HG02642 (cell line): Measurements from ENCODE around the gene BZW1.
A peak's percentile ranks its signal among the peaks of the same experiment; 100 is the strongest.

ENCODE experiments used
- ATAC-seq: cut with Tn5 transposase; IDR thresholded peaks from one replicate; pipeline ENCODE4 v1.9.1; 2021; ENCODE audit warnings: mild to moderate bottlenecking; ENCODE audit not compliant: unreplicated experiment, poor library complexity

BZW1 gene

GRCh38 chr2:200811333-200812121, at the start of gene BZW1:
TSS of gene BZW1 (plus strand) at chr2:200811910. CDS start at chr2:200813218, 1,308 bp downstream.
- ATAC-seq, result peak; percentile 78

DNA sequence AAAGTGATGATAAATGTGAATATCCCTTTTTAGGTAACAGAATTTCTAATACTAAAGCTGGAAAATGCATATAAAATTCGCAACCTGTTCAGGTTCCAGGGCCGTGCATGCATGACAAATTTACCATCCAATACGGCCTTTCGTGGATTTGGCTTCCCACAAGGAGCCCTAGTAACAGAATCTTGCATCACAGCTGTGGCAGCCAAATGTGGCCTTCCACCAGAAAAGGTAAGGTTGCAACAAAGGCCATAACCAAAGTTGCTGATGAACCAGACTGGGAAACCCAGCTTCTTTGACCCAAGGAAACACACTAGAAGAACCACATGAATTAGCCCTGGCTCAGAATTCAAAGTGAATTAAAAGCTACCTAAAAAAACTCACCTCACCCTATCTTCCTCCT, 49.6 kb upstream of the BZW1 start:
- no peak for ATAC-seq

DNA sequence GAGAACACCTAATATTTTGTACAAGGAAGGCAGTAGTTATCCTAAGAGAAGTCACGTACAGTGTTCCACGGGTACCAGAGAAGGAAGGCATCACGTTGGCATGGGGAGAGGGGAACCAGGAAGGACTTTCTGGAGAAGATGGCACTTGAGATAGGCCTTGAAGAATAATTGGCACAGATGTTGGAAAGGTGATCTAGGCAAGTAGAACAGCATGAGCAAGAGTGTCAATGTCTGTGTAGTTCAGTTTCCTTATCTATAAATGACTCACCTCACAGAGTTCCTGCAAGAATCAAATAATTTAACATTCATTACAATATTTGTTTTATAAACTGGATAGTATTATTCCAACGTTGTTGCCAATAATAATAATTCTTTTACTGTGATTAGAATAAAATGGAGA, 48.3 kb upstream of the BZW1 start:
- no peak for ATAC-seq

GRCh38 chr2:200765139-200765951, 46.4 kb upstream of the BZW1 start:
- peak; percentile 48 for ATAC-seq

DNA sequence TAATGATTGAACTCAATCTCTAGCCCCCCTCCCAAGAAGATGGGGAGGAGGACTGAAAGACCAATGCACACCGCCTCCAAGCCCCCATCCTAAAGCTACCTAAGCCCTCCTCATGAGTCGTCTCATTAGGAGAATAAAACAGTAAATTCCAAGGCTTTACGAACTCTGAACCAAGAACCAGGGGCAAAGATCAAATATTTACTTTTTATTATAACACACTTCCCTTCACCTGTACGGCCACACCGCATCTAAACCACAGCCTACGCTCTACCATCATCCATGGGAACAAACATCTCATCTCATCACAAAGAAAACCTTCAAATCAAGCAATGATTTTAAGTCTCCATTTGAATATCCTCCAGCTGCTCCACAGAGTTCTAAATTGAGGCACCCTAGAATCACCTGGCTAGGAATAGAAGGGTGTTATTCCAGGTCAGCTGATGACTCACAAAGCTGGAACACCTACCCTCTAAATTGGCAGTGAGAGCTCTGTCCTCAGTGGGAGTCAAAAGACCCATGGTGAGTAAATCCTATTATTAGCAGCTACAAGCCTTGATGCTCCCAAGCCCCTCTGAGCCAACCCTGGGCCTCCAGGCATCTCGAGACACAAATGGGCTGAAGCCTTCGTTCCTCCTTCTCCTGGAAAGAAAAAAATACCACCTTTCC, 45.6 kb upstream of the BZW1 start:
- ATAC-seq, result no peak

DNA sequence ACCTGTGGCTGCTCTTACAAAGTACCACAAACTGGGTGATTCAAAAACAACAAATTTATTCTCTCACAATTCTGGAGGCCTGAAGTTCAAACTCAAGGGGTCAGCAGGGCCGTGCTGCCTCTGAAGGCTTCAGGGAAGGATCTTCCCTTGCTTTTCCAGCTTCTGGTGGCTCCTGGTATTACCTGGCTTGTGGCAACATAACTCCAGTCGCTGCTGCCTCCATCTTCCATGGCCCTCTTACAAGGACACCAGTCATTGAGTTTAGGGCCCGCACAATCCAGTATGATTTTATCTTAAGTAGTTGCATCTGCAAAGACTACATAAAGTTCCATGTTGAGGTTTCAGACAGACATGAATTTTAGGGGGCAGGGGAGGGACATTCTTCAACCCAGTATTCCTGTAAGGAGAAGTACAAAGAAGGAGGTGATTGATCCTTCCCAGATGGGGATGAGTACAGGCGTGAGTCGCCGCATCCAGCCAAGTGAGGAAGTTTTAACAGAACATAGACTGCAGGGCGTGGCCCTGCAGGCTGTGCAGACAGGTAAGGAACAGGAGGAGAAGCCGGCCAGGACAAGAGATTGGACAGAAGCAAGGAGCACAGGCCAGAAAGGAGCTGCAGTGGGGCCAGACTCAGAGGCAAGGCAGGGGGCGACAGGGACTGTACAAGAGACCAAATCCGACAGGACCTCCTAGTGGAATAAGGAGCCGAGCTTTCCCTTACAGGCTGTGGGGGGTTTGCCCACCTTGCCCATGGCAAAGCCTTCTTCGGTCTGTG, 44.4 kb upstream of the BZW1 start:
- ATAC-seq, result no peak

DNA sequence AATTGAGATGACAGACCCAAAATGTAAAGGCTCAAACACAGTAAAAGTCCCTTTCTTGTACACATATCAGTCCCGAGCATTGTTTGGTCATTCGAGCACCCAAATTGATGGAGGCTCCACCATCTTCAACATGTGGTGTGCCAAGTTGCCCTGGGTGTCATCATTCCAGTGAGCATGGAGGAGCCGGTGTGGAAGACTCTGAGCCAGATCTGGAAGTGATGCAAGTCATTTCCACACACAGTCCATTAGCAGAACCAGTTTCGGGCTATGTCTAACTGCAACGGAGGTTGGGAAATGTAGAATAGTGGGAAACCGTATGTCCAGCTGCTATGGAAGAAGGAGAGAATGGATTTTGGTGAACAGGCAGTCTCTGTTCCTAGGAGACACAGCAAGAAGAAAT, 40.9 kb upstream of the BZW1 start:
- no peak for ATAC-seq

GRCh38 chr2:200772620-200773019, 39.1 kb upstream of the BZW1 start:
- no peak for ATAC-seq

- no peak for ATAC-seq
Observed at GRCh38 chr2:200773083-200773482, 38.6 kb upstream of the BZW1 start.

GRCh38 chr2:200774920-200775319, 36.8 kb upstream of the BZW1 start:
- ATAC-seq, result no peak

GRCh38 chr2:200777275-200777674, 34.4 kb upstream of the BZW1 start:
- ATAC-seq, result no peak

GRCh38 chr2:200778038-200778437, 33.7 kb upstream of the BZW1 start:
- no peak for ATAC-seq

- no peak for ATAC-seq
Observed at GRCh38 chr2:200779214-200779613, 32.5 kb upstream of the BZW1 start.

GRCh38 chr2:200781616-200782015, 30.1 kb upstream of the BZW1 start:
- ATAC-seq, result no peak

DNA sequence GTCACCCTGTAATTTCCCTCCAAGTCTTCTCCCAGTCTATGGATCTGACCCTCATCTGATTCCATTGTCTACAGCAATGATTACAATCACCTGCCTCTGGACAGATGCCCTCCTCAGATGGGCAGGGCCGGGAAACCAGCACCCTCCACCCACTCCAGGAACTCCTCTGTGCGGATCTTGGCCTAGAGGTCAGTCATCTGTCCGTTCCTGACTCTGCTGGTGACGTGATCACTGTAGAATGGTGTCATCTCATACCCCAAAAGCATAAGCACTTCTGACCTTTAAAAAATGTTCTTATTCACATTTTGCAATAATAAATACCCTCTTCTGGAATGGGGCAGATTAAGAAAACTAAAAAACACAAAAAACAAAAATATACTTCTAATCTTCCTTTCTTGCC, 29.5 kb upstream of the BZW1 start:
- no peak for ATAC-seq

DNA sequence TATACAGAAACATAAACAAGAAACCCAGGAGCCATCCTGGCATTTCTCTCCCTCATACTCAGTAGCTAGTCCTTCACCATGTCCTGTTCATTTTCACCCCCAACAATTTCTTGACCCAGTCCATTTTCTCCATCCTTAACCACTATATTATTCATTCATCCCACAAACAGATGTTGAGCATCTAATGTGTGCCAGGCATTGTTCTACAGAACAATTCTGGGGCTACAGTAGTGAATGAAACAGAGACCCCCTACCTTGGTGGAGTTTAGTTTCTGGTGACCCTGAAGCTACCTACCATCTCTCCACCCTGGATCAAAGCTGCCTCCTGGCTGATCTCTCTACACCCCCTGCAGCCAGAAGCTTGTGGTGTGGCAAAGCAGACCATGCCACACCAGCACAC, 27.5 kb upstream of the BZW1 start:
- ATAC-seq, result no peak

GRCh38 chr2:200786423-200786822, 25.3 kb upstream of the BZW1 start:
- no peak for ATAC-seq

GRCh38 chr2:200786826-200787225, 24.9 kb upstream of the BZW1 start:
- ATAC-seq, result no peak

DNA sequence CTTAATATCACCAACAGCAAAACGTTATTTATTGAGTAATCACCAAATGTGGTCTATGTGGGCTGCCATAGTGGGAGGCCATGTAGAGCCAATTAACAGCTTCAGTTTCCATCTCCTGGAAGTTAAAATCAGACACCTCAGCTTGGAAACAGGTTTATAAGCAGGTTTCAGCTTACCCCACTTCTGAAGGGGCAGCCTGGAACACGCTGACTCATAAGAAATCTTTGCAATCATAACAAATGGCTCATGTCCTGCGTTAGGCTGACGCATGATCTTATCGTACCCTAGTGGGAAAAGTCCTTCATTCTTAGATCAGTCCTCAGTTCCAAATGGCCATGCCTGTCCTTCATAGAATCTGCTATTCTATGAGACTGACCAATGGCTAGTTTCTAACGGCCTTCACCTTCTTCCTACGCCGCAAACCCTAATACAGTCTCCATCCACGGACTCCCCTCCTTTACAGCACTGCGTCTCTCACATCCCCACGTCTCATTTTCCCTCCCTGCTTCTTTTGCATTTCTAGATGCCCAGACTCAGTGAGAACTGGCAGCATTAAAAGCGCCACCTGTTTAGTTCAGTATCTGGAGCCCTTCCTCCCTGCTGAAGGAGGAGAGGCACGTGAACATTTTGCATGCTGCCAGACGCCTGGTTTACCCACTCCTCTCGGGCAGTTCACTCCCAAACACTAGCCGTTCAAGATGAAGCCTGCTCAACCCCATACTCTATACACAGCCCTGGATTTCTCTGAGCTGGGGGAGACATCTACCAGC, 24.2 kb upstream of the BZW1 start:
- no peak for ATAC-seq
